SK-N-MC (cell line): Measurements from ENCODE around the gene PGLYRP3.

ENCODE experiments used
- EZH2 ChIP-seq: fragments of 200-600 bp; sonication (generic); IDR thresholded peaks from one replicate; pipeline ENCODE4 v1.6.1; 2017; ENCODE audit warnings: antibody characterized with exemption
- FOXP2 ChIP-seq: optimal IDR thresholded peaks from 2 replicates; pipeline ENCODE3; 2011; ENCODE audit warnings: mild to moderate bottlenecking, moderate library complexity; ENCODE audit not compliant: insufficient read depth; ENCODE audit errors: extremely low read length, control extremely low read depth
- POLR2AphosphoS5 ChIP-seq: IDR thresholded peaks from 2 replicates; pipeline ENCODE4 v1.6.1; 2012; ENCODE audit warnings: mild to moderate bottlenecking, low read depth, low read length, borderline replicate concordance

- no peak for TF ChIP-seq POLR2AphosphoS5
- no peak for TF ChIP-seq FOXP2
- TF ChIP-seq EZH2, result no peak
Observed at GRCh38 chr1:153250166-153250565, 62.6 kb downstream of the PGLYRP3 start.
